ENCODE measurements around the gene SPRYD3. TPM values are rescaled to one million over a fixed set of nuclear protein-coding genes. Genes with fewer than 3 reads are reported as not detected.
A peak's percentile ranks its signal among the peaks of the same experiment; 100 is the strongest.

SPRYD3 gene
- total and polyA plus RNA-seq, 2 of the 4 experiments (the other 2 are of a cell fraction), result 25.6 to 27.8 TPM

DNA sequence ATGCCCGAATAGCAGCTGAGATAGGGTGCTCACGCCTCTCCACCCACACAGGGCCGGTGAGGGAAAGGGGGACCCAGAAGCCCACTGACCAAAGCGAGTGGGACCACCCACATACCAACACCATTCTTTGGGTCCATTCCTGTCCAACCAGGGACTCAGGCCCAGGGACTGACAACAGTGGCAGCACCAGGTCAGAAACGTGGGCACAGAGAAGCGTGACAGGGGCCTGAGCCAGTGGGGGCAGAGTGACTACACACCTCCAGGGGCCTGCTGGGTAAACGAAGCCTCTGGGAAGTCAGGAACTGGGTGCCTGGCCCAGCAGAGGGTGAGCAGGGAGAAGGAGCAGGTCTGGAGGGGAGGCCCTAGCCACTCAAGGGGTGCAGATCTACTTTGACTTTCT, 13.7 kb downstream of the SPRYD3 start:
- POLR2A ChIA-PET (ENCODE audit: unreplicated experiment), result interaction anchor here (0.7 to 1.6 kb wide), 2 partner anchors 13 to 32 kb away, joined by 3 to 7 read pairs; partner anchors contain the start of genes IGFBP6 and SPRYD3
- WGBS, 2 experiments (ENCODE audit: extremely low coverage in 2 of 2, insufficient read length in 1 of 2), result 100% methylated on average over 1 of the region's 7 CpGs; no CpG with 5 or more reads in 1 of the 2 experiments
- Histone ChIP-seq H3K4me2 (ENCODE audit: low read depth, low read length) (no peak overlapping the region), H3K4ac (ENCODE audit: low read depth, low read length) (peak overlapping the region; percentile 58), H3K56ac (ENCODE audit: extremely low read depth, insufficient read depth, low read length) (no peak overlapping the region), H3K9ac (ENCODE audit: low read depth, low read length) (peak overlapping the region; percentile 7; the same call in 1 of the 2 replicates), H2BK120ac (ENCODE audit: low read depth, low read length) (peak overlapping the region; percentile 40), H3K27ac (ENCODE audit: insufficient read depth, low read length) (peak overlapping the region; percentile 7; the same call in 1 of the 2 replicates), H4K91ac (ENCODE audit: insufficient read depth, low read depth, low read length) (no peak overlapping the region), H3K4me1 (ENCODE audit: control insufficient read depth, insufficient read depth, low read length) (peaks cover 30% of the 10 kb centered on the region), H2AK9ac (replicated peaks; ENCODE audit: low read depth, low read length, poor library complexity) (peak overlapping the region; percentile 89), H3K9me3 (ENCODE audit: control insufficient read depth, insufficient read depth, low read length) (no peaks in the 10 kb centered on the region), H3K36me3 (ENCODE audit: control insufficient read depth, insufficient read depth, low read length) (peaks cover 54% of the 10 kb centered on the region), H2AFZ (replicated peaks; ENCODE audit: low read length, poor library complexity) (no peak overlapping the region), H4K8ac (ENCODE audit: low read depth in 2 of 2, low read length in 2 of 2) (peak overlapping the region in 1 of 2 experiments; percentile 67; a peak in 2 of 4 replicates), H3K14ac (replicated peaks; ENCODE audit: low read depth, low read length) (no peak overlapping the region), H2BK20ac (ENCODE audit: low read depth, low read length) (peak overlapping the region; percentile 31; the same call in 1 of the 2 replicates), H3K79me1 (ENCODE audit: low read depth in 1 of 2, low read length in 2 of 2) (peaks cover 0 to 52% of the 10 kb centered on the region in 2 experiments; a peak in 2 of 4 replicates), H3K27me3 (ENCODE audit: control insufficient read depth, insufficient read depth, low read length) (no peaks in the 10 kb centered on the region), H4K5ac (ENCODE audit: low read depth, low read length) (no peak overlapping the region; the same call in 1 of the 2 replicates), H4K20me1 (ENCODE audit: insufficient read depth, low read length) (peaks cover 9% of the 10 kb centered on the region), H3K9me1 (ENCODE audit: insufficient read depth, low read length) (peaks cover 5% of the 10 kb centered on the region), H3K4me3 (ENCODE audit: insufficient read depth, low read depth, low read length) (no peak overlapping the region), H3K18ac (ENCODE audit: low read depth, low read length) (no peak overlapping the region), H2BK5ac (ENCODE audit: low read depth, low read length, poor library complexity, severe bottlenecking) (no peak overlapping the region), H3K23ac (ENCODE audit: low read depth, low read length) (no peak overlapping the region), H2AK5ac (ENCODE audit: low read depth, low read length) (peak overlapping the region; percentile 72; the same call in 1 of the 2 replicates), H2BK15ac (ENCODE audit: low read depth, low read length) (peak overlapping the region; percentile 68; the same call in 1 of the 3 replicates)
- dilution Hi-C loops (cut with HindIII; ENCODE audit: low sequenced_read_pairs, unreplicated experiment), result no loop called here
- CTCF ChIA-PET, result interaction anchor here (0.6 to 2.6 kb wide), 17 partner anchors 10 to 279 kb away, joined by 3 to 39 read pairs (median 5); partner anchors contain the start of genes IGFBP6, SOAT2 and SPRYD3
- TF ChIP-seq MXI1 (IDR thresholded peaks at IDR 0.05; ENCODE audit: borderline replicate concordance, low read depth, low read length) (no peak), CEBPB (IDR thresholded peaks at IDR 0.05; ENCODE audit: low read depth, low read length) (no peak), BHLHE40 (IDR thresholded peaks at IDR 0.05; ENCODE audit: low read depth, low read length) (no peak), RAD21 (IDR thresholded peaks at IDR 0.05; ENCODE audit: low read length) (no peak), FOS (IDR thresholded peaks at IDR 0.05; ENCODE audit: low read depth, low read length) (no peak), NFE2L2 (IDR thresholded peaks at IDR 0.05; ENCODE audit: low read depth, low read length) (no peak), MAZ (IDR thresholded peaks at IDR 0.05; ENCODE audit: borderline replicate concordance, low read depth, low read length) (no peak), MAFK (IDR thresholded peaks at IDR 0.05; ENCODE audit: low read depth, low read length) (no peak)
- ATAC-seq (ENCODE audit: low read depth) (peak; percentile 3; the same call in 1 of the 2 replicates), DNase-seq (no peak)
- intact Hi-C loops (cut with micrococcal nuclease), result no loop called here
- BruUV-seq (replicated peaks), result TSS peak; percentile 80
- in situ Hi-C loops (cut with MboI; ENCODE audit: low sequenced_read_pairs), result loop anchor here (5.0 kb wide), 1 partner anchor 122 kb away; no protein-coding TSS in a partner anchor

Data from IMR-90 (cell line).